Peyer's patch (tissue), 4 donors: Measurements from ENCODE around the gene DNASE1L3.

ENCODE experiments used
- CTCF ChIP-seq, 6 experiments: fragments of 450-650 bp in 4 of 6; fragments of 200-600 bp in 2 of 6; sonication (generic) in 1 of 6; IDR thresholded peaks; one replicate each; pipeline ENCODE4 v1.5.1; 2017 to 2019; ENCODE audit warnings: antibody characterized with exemption in 6 of 6, mild to moderate bottlenecking in 3 of 6, moderate library complexity in 1 of 6
- POLR2A ChIP-seq, 2 donors: fragments of 450-650 bp; IDR thresholded peaks; one replicate each; pipeline ENCODE4 v1.5.1; 2017; ENCODE audit warnings: antibody characterized with exemption in 2 of 2, mild to moderate bottlenecking in 2 of 2, moderate library complexity in 2 of 2

GRCh38 chr3:58148049-58148448 is 62.7 kb downstream of the DNASE1L3 start:
- no peak for TF ChIP-seq CTCF (IDR thresholded peaks at IDR 0.05)
- no peak for TF ChIP-seq POLR2A (IDR thresholded peaks at IDR 0.05)
